DMS114 treated with DMSO at 0.1 percent for 48 hours (cell line): ENCODE results near the gene HCRTR1.

Experiments used
- DNase-seq: peaks from one replicate; lab custom pipeline; 2025; ENCODE audit not compliant: unreplicated experiment; lab: John Stamatoyannopoulos, UW

The HCRTR1 gene

DNA sequence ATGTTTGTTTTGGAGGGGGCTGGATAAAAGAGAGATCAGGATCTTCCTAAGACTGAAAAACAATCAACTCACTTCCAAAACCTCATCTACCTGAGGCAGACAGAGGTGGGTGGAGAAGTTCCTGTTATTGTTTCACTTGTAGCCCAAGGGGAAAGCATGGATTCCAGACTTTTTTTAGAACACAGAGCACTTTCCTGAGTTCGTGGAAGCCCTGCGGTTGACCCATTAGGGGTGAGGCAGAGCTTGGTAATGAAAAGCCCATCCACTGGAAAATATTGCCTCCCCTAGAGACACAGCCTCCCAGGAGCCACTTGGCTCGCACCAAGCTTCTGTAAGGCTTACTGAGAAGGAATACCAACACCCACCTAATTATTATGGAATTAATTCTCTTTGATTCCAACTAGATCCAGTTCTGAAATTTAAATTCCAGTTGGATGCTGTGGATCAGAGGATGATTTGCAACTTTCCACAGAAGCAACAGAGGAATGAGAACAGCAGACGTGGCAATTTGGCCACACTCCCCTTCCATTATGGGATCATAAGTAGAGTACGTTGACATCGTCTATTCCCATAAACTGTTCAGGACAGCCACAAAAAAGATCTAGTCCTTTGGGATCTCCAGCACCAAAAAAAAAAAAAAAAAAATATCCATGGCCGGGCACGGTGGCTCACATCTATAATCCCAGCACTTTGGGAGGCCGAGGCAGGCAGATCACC is 31.3 kb downstream of the HCRTR1 start:
- DNase-seq, result no peak

DNA sequence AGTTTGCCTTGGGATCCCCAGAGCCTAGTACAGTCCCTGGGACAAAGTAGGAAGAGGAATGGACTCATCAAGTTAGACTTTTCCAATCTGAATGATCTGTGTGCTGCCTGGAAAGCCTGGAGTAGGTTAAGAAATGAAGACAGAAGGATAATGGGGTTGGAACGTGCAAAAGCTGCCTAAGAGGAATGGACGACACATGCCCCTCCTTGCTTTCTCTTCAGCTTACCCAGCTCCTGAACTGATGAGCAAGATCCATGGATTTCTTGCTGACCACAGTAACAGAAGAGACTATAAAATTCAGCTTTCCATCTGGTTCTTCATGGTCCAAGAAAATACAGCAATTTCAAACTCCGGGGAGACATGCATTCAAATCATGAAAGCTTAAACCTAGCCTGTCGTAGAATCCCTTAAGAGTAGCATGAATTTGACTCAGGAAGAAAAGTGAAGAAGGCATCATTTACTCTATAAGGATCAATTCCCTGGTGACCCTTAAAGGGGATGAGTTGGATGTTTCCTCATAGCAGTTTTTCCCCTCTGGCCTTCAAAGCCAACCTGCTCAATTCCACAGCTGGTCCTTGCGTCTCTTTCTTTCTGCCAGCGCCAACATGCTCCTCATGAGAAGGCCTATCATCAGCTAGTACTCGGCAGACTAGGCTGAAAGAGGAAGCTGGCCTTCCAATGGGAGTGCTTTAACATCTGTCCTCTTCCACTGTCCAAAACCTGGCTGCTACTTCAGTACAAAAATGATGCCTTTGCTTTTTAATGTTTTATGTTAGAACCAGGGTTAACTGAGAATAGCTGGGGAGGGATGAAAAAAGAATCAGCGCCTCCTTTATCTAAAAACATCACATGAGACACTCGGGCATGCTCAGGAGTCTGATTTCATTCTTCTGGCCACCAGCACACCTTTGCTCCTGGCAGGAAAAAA is 32.9 kb downstream of the HCRTR1 start:
- no peak for DNase-seq

DNA sequence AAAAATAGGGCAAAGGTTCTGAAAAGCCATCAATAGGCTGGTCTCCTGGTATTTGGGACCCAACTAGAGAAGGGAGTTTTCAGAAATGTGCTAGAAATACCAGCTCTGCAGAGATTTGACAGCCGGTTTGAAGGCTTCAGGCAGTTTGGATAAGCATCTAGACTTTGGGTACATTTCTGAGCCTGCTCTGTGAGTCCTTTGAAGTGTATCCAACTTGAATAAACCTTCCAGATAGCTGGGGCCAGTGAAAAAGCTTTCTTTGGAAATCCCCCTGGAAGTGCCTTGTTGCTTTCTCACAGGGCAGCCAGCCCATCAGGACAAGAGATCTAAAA is 33.6 kb downstream of the HCRTR1 start:
- no peak for DNase-seq

DNA sequence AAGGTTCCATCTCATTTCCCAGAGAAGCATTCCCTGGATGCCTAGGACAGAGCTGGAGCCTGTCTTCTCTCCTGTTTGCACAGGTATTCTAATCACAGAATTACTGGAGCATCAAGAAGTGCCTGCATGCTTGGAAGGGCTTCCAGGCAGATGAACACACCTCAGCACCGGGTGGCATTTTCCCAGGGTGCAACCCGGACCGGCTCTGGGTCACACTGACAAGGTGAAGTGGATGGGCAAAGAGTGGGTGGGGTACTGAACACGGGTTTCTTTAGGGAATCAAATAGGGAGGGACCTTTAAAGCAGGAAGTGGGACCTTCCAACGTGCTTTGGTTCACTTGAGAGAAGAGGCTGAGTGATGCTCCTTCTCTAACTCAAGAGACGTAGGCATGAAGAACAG is 34.3 kb downstream of the HCRTR1 start:
- DNase-seq, result no peak

- no peak for DNase-seq
Measured at GRCh38 chr1:31652891-31653499, 35.5 kb downstream of the HCRTR1 start.

DNA sequence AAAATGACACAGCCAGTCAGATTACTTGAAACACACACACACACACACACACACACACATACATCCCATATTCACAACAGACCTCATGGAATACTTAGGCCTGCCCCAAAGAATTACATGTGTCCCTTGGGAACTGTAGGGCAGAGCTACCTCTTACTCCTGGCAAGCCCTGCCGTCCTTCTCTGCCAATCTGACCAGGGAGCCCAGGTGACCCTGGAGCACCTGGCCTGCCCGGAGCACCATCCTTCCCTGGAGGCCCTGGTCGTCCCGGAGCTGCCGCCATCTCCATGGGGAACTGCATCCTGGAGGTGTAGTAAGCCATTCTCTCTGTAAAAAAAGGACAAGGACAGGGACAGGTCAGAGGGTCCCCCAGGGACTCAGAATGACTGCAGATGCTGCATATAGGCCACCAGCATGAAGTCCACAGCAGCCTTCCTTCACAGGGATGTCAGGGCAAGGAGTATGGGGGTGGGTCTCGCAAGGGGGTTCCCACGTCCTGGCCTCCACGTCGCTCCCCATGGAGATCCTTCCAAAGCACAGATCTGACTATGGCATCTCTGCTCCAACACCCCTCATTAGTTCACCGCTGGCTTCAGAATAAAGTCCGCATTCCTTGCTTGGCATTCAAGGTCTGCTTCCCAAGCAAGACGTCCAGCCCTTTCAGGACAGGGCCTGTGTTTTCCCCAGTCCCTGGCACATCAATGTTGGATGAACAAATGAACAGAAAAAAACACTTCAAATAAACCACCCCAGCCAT is 36.4 kb downstream of the HCRTR1 start:
- DNase-seq, result no peak

GRCh38 chr1:31654474-31654776 is 36.9 kb downstream of the HCRTR1 start:
- no peak for DNase-seq

DNA sequence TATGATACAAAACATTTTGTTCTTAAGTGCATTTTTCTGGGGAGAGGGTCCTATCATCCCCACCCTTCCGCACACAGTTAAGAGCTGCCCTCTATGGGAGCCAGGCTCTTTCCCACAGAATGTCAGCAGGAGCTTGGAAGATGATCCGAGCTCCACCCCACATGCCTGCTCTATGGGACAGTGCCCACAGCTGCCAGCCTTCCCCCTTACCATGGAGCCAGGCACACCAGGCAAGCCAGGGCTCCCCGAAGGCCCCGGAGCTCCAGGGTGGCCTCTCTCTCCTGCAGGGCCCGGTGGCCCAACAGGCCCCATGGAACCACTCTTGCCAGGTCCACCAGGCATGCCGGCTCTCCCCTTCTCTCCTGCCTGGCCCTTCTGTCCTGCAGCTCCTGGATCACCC is 37.6 kb downstream of the HCRTR1 start:
- DNase-seq, result no peak

GRCh38 chr1:31655756-31656155 is 38.3 kb downstream of the HCRTR1 start:
- DNase-seq, result no peak

DNA sequence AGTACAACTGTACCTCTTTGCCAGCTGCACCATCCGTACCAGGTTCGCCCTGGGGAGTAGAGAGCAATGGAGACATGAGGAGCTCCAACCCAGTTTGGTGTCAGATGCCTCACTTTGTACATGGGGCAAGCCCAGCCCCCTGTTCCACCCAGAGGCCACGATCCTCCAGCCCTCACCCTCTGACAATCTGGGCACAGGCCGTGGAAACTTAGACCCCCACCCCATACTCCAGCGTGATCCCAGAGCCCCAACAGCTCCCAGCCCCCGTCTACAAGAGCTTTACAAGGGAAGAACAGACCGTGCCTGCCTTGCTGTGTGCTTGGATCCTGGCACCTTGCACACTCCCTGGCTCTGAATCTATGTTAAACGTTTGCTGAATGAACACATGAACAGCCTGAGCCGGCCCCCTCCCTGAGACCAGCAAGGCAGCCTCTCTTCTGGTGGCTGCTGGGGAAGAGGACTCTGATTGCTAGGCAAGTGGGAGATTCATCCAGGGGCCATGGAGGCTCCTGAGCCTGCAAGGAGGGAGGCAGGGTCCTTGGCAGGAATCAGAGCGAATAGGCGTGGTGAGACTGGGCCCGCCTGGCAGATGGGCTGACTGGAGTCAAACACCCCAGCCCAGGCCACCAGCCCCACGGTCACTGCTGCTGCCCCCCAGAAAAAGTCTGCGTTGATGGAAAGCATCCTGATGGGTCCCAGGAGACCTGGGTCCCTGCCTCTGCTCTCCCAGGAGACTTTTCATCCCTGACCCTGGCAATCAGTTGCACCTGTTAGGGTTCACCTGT is 39.7 kb downstream of the HCRTR1 start:
- DNase-seq, result no peak

DNA sequence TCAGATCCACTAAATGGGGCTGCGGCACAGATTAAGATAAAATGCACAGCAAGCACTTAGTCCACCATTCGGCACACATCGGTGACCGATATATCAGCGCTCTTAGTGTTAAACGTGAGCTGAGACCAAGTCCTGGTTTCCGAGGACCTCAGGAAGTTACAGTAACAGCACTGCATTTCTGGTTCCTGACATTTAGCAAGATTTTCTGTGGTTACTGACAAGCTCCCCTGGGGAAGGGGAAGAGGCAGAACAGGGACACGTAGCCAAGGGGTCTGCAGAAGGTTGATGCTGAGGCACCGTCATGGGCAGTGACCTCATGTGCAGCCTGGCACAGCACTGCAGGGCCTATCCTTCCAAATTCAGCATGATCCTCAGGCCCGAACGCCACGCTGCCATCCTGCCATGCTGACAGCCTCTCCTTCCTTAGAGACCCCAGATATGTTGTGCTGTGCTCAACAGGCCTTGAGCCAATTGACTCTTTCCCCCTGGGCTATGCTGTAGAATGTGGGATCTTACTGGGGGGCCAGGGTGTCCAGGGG is 40.6 kb downstream of the HCRTR1 start:
- DNase-seq, result no peak

DNA sequence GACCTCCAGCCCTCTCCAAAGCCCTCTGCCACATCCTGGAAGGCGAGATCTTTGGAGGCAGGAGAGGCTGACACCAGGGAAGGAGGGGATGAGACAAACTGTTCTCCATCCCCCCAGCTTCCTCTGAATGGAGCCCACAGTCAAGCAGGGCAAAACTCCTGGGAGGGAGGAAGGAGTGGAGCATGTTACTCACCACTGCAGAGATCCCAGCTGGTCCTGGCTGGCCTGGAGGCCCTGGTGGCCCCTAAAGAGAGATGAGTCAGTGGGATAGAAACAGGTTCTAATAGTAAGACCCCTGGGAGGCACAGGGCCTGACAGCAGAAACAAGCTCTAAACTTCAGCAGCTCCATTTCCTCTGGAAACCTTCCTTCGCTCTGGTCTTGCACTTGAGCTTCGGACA is 41.2 kb downstream of the HCRTR1 start:
- DNase-seq, result no peak

GRCh38 chr1:31659889-31660288 is 42.4 kb downstream of the HCRTR1 start:
- no peak for DNase-seq

- no peak for DNase-seq
Measured at GRCh38 chr1:31660871-31661455, 43.5 kb downstream of the HCRTR1 start.

GRCh38 chr1:31661856-31662255 is 44.4 kb downstream of the HCRTR1 start:
- DNase-seq, result no peak

GRCh38 chr1:31662463-31662862 is 45.0 kb downstream of the HCRTR1 start:
- DNase-seq, result no peak

DNA sequence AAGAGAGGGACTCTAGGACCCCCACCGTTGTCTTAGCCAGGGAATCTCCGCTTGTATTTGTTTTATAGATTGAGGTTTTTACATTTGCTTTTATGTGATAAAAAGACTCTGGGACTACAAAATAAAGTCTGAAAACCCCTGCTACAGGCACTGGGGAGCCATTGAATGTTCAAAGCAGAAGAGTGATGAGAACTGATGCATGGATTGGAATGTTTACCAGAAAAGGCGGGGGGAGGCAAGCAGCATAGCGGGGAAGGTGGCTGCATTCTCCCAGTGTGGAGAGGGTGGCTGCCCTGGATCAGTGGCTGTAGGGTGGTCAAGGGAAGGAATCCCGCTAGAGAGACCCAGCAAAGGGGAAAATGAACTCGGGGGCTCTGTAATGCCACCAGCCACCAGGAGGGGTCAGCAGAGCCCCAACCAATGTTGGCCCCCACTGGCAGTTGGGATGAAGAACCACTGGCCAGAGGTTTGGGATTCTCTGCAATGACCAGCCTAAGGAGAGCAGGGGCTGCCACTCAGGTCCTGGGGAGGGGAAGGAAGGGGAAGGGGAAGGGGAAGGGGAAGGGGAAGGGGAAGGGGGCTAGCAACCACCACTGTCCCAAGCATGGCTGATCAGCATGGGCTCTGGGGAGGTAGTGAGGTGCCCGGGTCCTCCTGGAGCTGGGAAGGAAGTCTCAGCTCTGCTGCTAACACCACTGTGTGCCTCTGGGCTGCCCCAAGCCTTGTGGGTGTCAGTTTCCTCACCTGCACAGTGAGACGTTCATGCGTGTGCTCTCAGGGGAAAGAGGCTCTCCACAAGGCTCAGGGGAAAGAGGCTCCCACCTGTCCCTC is 46.3 kb downstream of the HCRTR1 start:
- no peak for DNase-seq

DNA sequence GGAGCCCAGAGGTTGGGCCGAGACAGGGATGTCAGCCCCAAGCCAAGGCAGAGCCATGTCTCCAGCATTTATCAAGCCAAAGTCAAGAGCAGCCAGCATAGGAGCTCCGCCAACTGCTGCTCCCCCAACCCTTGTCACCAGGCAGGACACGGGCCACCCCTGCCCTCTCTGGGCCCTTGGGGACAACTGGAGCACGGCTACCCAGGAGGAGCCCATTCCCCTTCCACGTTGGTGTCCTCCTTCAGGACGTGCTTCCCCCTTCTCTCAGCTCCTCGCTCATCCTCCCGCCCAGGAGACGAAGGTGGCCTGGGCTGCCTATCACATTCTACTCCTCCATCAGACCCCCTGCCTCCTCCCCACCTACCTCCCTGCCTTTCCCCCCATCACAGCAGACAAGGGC is 47.0 kb downstream of the HCRTR1 start:
- DNase-seq, result no peak

DNA sequence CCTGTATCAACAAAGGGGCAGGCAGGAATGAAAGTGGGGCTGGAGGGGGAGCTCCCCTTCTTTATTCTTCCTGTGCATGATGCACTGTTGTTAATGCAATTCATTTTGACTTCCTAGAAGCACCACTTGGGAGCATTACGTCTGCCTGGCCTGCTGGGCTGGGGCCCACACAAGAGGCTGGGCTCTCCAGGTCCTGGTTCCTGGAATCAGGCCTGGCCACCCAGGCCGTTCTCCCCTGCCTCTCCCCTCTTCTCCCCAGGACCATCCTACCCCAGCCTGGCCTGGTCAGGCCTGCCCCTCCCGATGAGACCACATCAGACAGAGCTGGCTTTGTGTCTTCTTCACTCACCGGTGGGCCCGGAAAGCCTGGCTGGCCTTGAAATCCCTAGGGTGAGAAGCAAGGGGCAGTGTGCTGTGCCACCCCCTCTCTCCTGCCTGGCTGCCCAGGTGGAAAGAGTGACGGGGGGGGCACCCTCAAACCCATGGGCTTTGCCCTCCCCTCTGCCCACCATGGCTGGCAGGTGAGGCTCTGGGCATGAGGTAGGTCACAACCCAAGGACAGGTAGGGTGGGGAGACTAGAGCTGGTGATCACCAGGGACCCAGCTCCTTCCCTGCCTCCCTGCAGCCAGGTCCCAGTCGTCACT is 47.9 kb downstream of the HCRTR1 start:
- DNase-seq, result no peak
